Activated CD8-positive, alpha-beta memory T cell treated with anti-CD3 and anti-CD28 coated beads, Interleukin-2, amount 50 U/mL, for 24 hours (primary cell): ENCODE results near the gene PJVK.
"Not testable (repeated sequence)": the region's sequence is repeated elsewhere in the genome, so short reads cannot be mapped to it uniquely, and the experiment has no call there.

ENCODE experiments used
- DNase-seq: peaks from one replicate; pipeline ENCODE4 v3.0.0-alpha.2; 2020; ENCODE audit errors: extremely low read depth

The PJVK gene

GRCh38 chr2:178429336-178429735, 21.8 kb upstream of the PJVK start:
- no peak for DNase-seq

- no peak for DNase-seq
Observed at GRCh38 chr2:178436662-178437061, 14.5 kb upstream of the PJVK start.

- no peak for DNase-seq
Observed at GRCh38 chr2:178441426-178441825, 9.8 kb upstream of the PJVK start.

- no peak for DNase-seq
Observed at GRCh38 chr2:178448968-178449661, 2.1 kb upstream of the PJVK start.

- DNase-seq = no peak
Observed at GRCh38 chr2:178449700-178450523, 1.3 kb upstream of the PJVK start.

- no peak for DNase-seq
Observed at GRCh38 chr2:178450524-178450773, 729 bp upstream of the PJVK start.

GRCh38 chr2:178452334-178452733, 1.2 kb downstream of the PJVK start:
- DNase-seq = no peak

- DNase-seq = no peak
Observed at GRCh38 chr2:178452870-178453269, 1.7 kb downstream of the PJVK start.

GRCh38 chr2:178455947-178456346, 4.8 kb downstream of the PJVK start:
- no peak for DNase-seq

- no peak for DNase-seq
Observed at GRCh38 chr2:178457390-178457886, 6.3 kb downstream of the PJVK start.

- DNase-seq = no peak
Observed at GRCh38 chr2:178469219-178469849, 18.2 kb downstream of the PJVK start.

- DNase-seq = not testable (repeated sequence)
Observed at GRCh38 chr2:178471313-178471712, 20.1 kb downstream of the PJVK start.

GRCh38 chr2:178473373-178473772, 22.2 kb downstream of the PJVK start:
- DNase-seq = no peak

GRCh38 chr2:178473931-178474330, 22.8 kb downstream of the PJVK start:
- no peak for DNase-seq

- no peak for DNase-seq
Observed at GRCh38 chr2:178474560-178474959, 23.4 kb downstream of the PJVK start.

GRCh38 chr2:178476477-178476876, 25.3 kb downstream of the PJVK start:
- DNase-seq = no peak

GRCh38 chr2:178477443-178478129, 26.4 kb downstream of the PJVK start:
- no peak for DNase-seq

GRCh38 chr2:178478130-178478438, 26.9 kb downstream of the PJVK start:
- no peak for DNase-seq

GRCh38 chr2:178478439-178479274, 27.5 kb downstream of the PJVK start, which contains the start of gene FKBP7:
TSS of gene FKBP7 (minus strand) at chr2:178478600. CDS start at chr2:178478499, 101 bp downstream.
- peak; percentile 58 for DNase-seq

GRCh38 chr2:178479275-178479616, 28.1 kb downstream of the PJVK start:
- no peak for DNase-seq

GRCh38 chr2:178479758-178480226, 28.6 kb downstream of the PJVK start:
- no peak for DNase-seq
